CD4-positive, CD25-positive, alpha-beta regulatory T cell (primary cell): ENCODE results near the gene RASAL2. TPM values are rescaled to one million over a fixed set of nuclear protein-coding genes. Genes with fewer than 3 reads are reported as not detected.

ENCODE experiments used
- ATAC-seq, 2 donors: fragments of 150-1000 bp; cut with Tn5 transposase; one replicate each; pipeline ENCODE4 v1.10.0; 2021; ENCODE audit warnings: low read depth in 2 of 2, moderate number of reproducible peaks in 2 of 2, moderate library complexity in 1 of 2
- DNase-seq, 3 donors: peaks; one replicate each; pipeline versions ENCODE4 v3.0.0 to v3.0.0-alpha.2; 2012 to 2022; ENCODE audit warnings: mixed read lengths in 1 of 3
- H3K27ac ChIP-seq: one replicate; pipeline ENCODE4 v1.7.0; 2013; ENCODE audit warnings: mild to moderate bottlenecking, low read length; ENCODE audit not compliant: insufficient read depth, poor library complexity, severe bottlenecking
- H3K27me3 ChIP-seq: one replicate; pipeline ENCODE4 v1.7.0; 2013; ENCODE audit warnings: low read length; ENCODE audit not compliant: control insufficient read depth, insufficient read depth
- H3K36me3 ChIP-seq: one replicate; pipeline ENCODE4 v1.7.0; 2013; ENCODE audit warnings: mild to moderate bottlenecking, low read length, moderate library complexity; ENCODE audit not compliant: control insufficient read depth, insufficient read depth
- H3K4me1 ChIP-seq: 2 replicates; pipeline ENCODE4 v1.7.0; 2013; ENCODE audit warnings: mild to moderate bottlenecking, low read length; ENCODE audit not compliant: insufficient read depth, control insufficient read depth, poor library complexity, severe bottlenecking
- H3K4me3 ChIP-seq: one replicate; pipeline ENCODE4 v1.7.0; 2013; ENCODE audit warnings: low read depth, mild to moderate bottlenecking, low read length, moderate library complexity
- H3K9me3 ChIP-seq, 2 experiments: 1 replicate in 1 of 2; 2 replicates in 1 of 2; pipeline ENCODE4 v1.7.0; 2013; ENCODE audit warnings: low read length in 2 of 2, mild to moderate bottlenecking in 1 of 2, moderate library complexity in 1 of 2; ENCODE audit not compliant: control insufficient read depth in 2 of 2
- H3K27ac Mint-ChIP-seq, 3 donors: one replicate each; pipeline ENCODE4 v1.8.0; 2020 to 2022; ENCODE audit warnings: mild to moderate bottlenecking in 3 of 3, mixed read lengths in 3 of 3, moderate library complexity in 2 of 3
- H3K27me3 Mint-ChIP-seq: one replicate; pipeline ENCODE4 v1.8.0; 2022; ENCODE audit warnings: mild to moderate bottlenecking, mixed read lengths
- H3K36me3 Mint-ChIP-seq: one replicate; pipeline ENCODE4 v1.8.0; 2020; ENCODE audit warnings: mixed read lengths
- H3K4me1 Mint-ChIP-seq, 4 donors: one replicate each; pipeline ENCODE4 v1.8.0; 2020 to 2022; ENCODE audit warnings: mixed read lengths in 4 of 4, mild to moderate bottlenecking in 1 of 4
- H3K4me3 Mint-ChIP-seq, 4 donors: one replicate each; pipeline ENCODE4 v1.8.0; 2020 to 2022; ENCODE audit warnings: mild to moderate bottlenecking in 4 of 4, mixed read lengths in 4 of 4, moderate library complexity in 3 of 4
- H3K9me3 Mint-ChIP-seq, 7 donors: one replicate each; pipeline ENCODE4 v1.8.0; 2020 to 2022; ENCODE audit warnings: mixed read lengths in 7 of 7, mild to moderate bottlenecking in 3 of 7, moderate library complexity in 2 of 7
- polyA plus RNA-seq, 4 donors: library from polyadenylated mRNA; unstranded; fragments of 300-500 nt; fragmentation: Illumina TruSeq; gene quantifications; one replicate each; pipeline ENCODE4 v1.2.3, GENCODE V29; 2021
- total RNA-seq: library from RNA; stranded (reverse); gene quantifications from one replicate; pipeline ENCODE4 v1.2.3, GENCODE V29; 2022

The RASAL2 gene
- total and polyA plus RNA-seq, 5 donors from 2014 or later = not detected

DNA sequence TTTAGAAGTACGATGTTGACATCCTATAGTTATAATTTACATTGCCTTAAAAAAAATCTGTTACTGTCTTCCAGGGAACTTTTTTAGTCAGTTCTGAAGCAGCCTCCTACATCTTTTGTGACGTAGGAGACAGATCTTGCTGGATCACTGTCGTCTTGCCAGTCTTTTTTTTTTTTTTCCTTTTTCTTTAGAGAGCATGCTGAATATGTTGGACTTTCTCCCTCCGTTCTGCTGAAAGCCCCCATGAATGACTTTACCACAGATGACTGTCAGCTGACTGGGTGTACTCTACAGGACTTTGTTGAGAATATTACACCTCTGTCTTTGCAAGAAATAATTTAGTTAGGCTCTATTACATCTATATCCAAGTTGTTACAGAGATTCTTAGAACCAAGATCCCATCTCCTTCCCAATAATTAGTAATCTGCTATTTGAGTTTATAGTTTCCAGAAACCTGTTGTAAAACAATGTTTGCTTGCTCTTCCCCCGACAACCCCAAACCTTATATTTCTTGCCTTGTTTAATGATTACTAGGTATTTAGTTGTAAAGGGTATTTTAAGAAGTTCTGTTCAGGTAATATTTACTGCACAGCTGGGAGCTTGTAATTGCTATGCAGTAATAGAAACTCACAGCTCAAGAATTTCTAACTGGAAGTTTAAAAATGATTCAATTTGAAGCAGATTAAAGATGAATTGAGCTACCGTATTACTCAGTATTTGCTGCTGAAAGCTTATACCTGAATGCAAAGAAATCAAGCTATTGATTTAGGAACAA, 61.8 kb downstream of the RASAL2 start:
- no peaks in the 10 kb centered on the region for H3K36me3 Mint-ChIP-seq
- no peak for ATAC-seq

DNA sequence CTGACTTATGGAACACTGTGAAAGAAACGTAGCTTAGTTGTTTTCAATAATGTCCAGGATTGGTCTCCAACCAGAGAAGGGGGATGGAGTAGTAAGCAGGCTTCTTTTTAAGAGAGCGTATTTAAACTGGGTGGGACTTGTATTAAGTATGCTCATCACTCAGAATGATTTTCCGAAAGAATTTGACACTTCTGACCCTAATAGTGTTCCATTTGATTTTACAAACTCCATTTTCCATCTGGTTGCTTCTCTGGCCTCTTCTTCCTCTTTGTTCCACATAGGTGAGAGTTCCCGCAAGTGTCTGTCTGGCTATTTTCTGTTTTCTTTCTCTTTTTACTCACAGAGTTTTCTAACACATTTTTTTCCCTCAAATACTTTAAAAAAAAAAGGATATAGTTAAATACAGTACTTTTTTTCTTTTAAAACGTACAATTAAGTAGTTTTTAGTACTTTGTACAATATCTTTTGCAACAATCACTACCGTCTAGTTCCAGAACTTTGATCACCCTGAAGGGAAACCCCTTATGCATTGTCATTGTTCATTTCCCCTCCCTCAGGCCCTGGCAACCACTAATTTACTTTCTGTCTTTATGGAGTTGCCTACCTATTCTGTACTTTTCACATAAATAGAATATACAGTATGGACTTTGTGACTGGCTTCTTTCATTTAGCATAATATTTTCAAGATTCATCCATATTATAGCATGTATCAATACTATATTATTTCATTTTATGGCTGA, 67.0 kb downstream of the RASAL2 start:
- Mint-ChIP-seq H3K27ac (no peak overlapping the region), H3K4me1 (no peaks in the 10 kb centered on the region), H3K36me3 (no peaks in the 10 kb centered on the region), H3K4me3 (no peak overlapping the region), H3K27me3 (no peaks in the 10 kb centered on the region), H3K9me3 (peaks cover 0 to 2% (median 0%) of the 10 kb centered on the region in 7 donors)
- H3K9me3 ChIP-seq = no peaks in the 10 kb centered on the region
- no peak overlapping the region for H3K27ac ChIP-seq
- H3K4me3 ChIP-seq = no peak overlapping the region
- ATAC-seq = no peak
- no peak for DNase-seq
- no peaks in the 10 kb centered on the region for H3K4me1 ChIP-seq
- no peaks in the 10 kb centered on the region for H3K36me3 ChIP-seq
- H3K27me3 ChIP-seq = no peaks in the 10 kb centered on the region

More for the DNA sequence above, 61.8 kb downstream of the RASAL2 start:
- H3K36me3 ChIP-seq = no peaks in the 10 kb centered on the region
- H3K4me3 ChIP-seq = no peak overlapping the region
- H3K27ac Mint-ChIP-seq = no peak overlapping the region
- H3K4me1 ChIP-seq = no peaks in the 10 kb centered on the region
- H3K9me3 ChIP-seq = no peaks in the 10 kb centered on the region
- DNase-seq = no peak
- H3K27ac ChIP-seq = no peak overlapping the region
- H3K4me3 Mint-ChIP-seq = no peak overlapping the region
- peaks cover 0 to 3% (median 1%) of the 10 kb centered on the region in 7 donors for H3K9me3 Mint-ChIP-seq
- no peaks in the 10 kb centered on the region for H3K27me3 Mint-ChIP-seq
- no peaks in the 10 kb centered on the region for H3K4me1 Mint-ChIP-seq
- no peaks in the 10 kb centered on the region for H3K27me3 ChIP-seq

DNA sequence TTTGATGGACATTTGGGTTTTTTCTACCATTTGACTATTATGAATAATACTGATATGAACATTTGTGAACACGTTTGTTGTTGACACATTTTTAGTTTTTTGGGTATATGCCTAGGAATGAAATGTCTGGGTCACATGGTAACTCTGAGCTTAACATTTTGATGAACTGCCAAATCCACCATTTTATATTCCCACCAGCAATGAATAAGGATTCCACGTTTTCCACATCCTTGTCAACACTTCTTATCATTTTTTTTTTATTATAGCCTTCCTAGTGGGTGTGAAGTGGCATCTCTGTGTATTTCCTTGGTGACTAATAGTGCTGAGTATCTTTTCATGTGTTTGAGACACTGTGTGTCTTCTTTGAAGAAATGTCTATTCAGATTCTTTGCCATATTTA, 67.6 kb downstream of the RASAL2 start:
- Histone ChIP-seq H3K4me3 (no peak overlapping the region), H3K36me3 (no peaks in the 10 kb centered on the region), H3K9me3 (no peaks in the 10 kb centered on the region), H3K27me3 (no peaks in the 10 kb centered on the region), H3K4me1 (no peaks in the 10 kb centered on the region), H3K27ac (no peak overlapping the region)
- no peak overlapping the region for H3K4me3 Mint-ChIP-seq
- DNase-seq (no peak), ATAC-seq (no peak)
- no peaks in the 10 kb centered on the region for H3K27me3 Mint-ChIP-seq
- peaks cover 0 to 2% (median 0%) of the 10 kb centered on the region in 7 donors for H3K9me3 Mint-ChIP-seq
- H3K36me3 Mint-ChIP-seq = no peaks in the 10 kb centered on the region
- no peak overlapping the region for H3K27ac Mint-ChIP-seq
- H3K4me1 Mint-ChIP-seq = no peaks in the 10 kb centered on the region

DNA sequence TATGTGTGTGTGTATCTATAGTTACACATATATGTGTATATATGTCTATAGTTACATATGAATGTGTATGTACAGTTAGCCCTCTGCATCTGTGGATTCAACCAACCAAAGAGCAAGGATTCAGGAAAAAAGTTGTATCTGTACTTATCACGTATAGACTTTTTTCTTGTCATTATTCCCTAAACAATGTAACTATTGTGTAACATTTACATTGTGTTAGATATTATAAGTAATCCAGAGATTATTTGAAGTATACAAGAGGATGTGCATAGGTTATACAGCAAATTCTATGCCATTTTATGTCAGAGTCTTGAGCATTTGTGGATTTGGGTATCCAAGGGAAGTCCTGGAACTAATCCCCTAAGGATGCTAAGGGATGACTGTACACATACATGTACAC, 71.3 kb downstream of the RASAL2 start:
- Mint-ChIP-seq H3K9me3 (peaks cover 0 to 2% (median 0%) of the 10 kb centered on the region in 7 donors), H3K36me3 (no peaks in the 10 kb centered on the region), H3K4me1 (no peaks in the 10 kb centered on the region), H3K4me3 (no peak overlapping the region), H3K27me3 (no peaks in the 10 kb centered on the region), H3K27ac (no peak overlapping the region)
- Histone ChIP-seq H3K4me3 (no peak overlapping the region), H3K9me3 (no peaks in the 10 kb centered on the region), H3K4me1 (no peaks in the 10 kb centered on the region), H3K27me3 (no peaks in the 10 kb centered on the region), H3K36me3 (no peaks in the 10 kb centered on the region), H3K27ac (no peak overlapping the region)
- ATAC-seq = no peak
- no peak for DNase-seq

DNA sequence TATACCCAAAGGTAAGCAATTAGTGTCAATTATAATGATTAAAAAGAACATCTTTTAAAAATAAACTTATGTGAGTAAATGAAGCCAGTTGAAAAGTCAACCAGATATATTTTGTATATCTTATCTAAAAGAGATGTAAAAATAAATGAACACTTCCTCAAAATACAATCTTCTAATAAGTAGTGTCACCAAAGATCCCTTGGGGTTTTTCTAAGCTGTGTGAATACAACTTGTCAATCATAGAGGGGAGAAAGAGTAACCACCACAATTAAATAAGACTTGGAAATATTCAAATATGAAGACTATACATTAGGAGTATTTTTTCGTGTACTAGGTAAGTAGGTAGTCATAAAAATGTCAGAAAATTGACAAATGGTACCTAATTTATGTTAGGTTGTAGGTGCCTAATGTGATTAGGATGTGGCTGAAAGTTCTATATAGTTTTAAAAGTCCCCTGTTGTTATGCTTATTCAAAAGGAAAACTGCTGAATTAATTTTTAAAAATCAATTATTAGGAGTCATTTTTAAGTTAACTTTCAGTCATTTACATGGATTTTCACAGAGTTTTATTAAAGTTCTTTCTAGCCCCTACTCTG, 72.6 kb downstream of the RASAL2 start:
- H3K4me1 Mint-ChIP-seq = no peaks in the 10 kb centered on the region
- ATAC-seq (no peak), DNase-seq (no peak)
- Histone ChIP-seq H3K27ac (no peak overlapping the region), H3K4me3 (no peak overlapping the region), H3K9me3 (no peaks in the 10 kb centered on the region), H3K4me1 (no peaks in the 10 kb centered on the region), H3K36me3 (no peaks in the 10 kb centered on the region), H3K27me3 (no peaks in the 10 kb centered on the region)
- H3K9me3 Mint-ChIP-seq = peaks cover 0 to 2% (median 0%) of the 10 kb centered on the region in 7 donors
- no peak overlapping the region for H3K4me3 Mint-ChIP-seq
- no peaks in the 10 kb centered on the region for H3K36me3 Mint-ChIP-seq
- no peaks in the 10 kb centered on the region for H3K27me3 Mint-ChIP-seq
- no peak overlapping the region for H3K27ac Mint-ChIP-seq

DNA sequence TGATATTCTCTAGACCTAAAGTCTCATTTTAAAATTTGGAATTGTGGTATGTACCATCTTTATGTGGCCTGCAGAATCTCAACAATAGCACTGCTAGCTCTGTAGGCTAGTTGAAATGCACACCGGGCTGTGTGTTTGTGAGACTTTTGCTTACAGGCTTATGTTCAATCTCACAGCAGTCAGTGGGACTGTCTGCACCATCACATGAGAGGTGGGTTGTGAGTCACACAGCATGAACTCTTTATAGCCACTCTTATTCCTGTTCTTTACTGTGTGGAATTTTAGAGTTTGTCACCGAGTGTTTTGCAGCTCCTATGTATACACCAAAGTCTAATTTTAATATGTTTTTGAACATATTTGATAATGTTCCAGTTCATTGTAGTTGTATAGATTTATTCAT, 74.6 kb downstream of the RASAL2 start:
- no peak overlapping the region for H3K27ac ChIP-seq
- Mint-ChIP-seq H3K4me1 (no peaks in the 10 kb centered on the region), H3K27me3 (no peaks in the 10 kb centered on the region), H3K27ac (no peak overlapping the region), H3K4me3 (peak overlapping the region in 1 of 4 donors; percentile 21), H3K36me3 (no peaks in the 10 kb centered on the region), H3K9me3 (no peaks in the 10 kb centered on the region)
- DNase-seq (no peak), ATAC-seq (no peak)
- no peaks in the 10 kb centered on the region for H3K4me1 ChIP-seq
- H3K27me3 ChIP-seq = no peaks in the 10 kb centered on the region
- no peaks in the 10 kb centered on the region for H3K9me3 ChIP-seq
- H3K4me3 ChIP-seq = no peak overlapping the region
- H3K36me3 ChIP-seq = no peaks in the 10 kb centered on the region

DNA sequence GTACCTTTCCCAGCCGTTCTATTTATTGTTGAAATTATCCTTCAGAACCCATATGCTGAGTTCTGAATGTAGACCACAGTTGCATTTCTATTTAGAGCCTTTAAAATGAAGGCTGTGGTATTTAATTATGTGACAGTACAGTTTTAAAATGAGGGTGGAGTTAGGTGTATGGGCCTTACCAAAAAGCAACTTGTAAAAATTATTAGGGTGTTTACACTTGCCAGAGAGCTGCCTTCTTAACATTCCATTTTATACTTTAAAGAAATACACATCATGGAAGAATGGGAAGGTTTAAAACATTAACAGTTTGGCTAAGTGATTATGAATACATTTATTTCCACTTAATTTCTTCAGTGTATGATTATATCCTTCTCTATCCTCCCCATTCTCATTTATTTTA, 75.7 kb downstream of the RASAL2 start:
- ATAC-seq (no peak), DNase-seq (no peak)
- Histone ChIP-seq H3K27me3 (no peaks in the 10 kb centered on the region), H3K9me3 (no peaks in the 10 kb centered on the region), H3K4me1 (no peaks in the 10 kb centered on the region), H3K4me3 (no peak overlapping the region), H3K36me3 (no peaks in the 10 kb centered on the region), H3K27ac (no peak overlapping the region)
- no peak overlapping the region for H3K4me3 Mint-ChIP-seq
- H3K9me3 Mint-ChIP-seq = no peaks in the 10 kb centered on the region
- H3K27ac Mint-ChIP-seq = no peak overlapping the region
- no peaks in the 10 kb centered on the region for H3K27me3 Mint-ChIP-seq
- H3K36me3 Mint-ChIP-seq = no peaks in the 10 kb centered on the region
- no peaks in the 10 kb centered on the region for H3K4me1 Mint-ChIP-seq
